PC-9 (cell line): ENCODE results near the gene SSMEM1. TPM values are rescaled to one million over a fixed set of nuclear protein-coding genes. Genes with fewer than 3 reads are reported as not detected.

Source experiments
- BruUV-seq: library from RNA; stranded (reverse); fragments of 400-500 nt; replicated peaks from 2 replicates; lab custom pipeline; 2021; lab: Mats Ljungman, UMichigan
- CTCF ChIA-PET: fragments of 300-600 bp; sonication (Branson Sonifier 250); formaldehyde crosslinking; loops from one replicate; lab custom pipeline; 2022; ENCODE audit warnings: antibody characterized with exemption; lab: Charles Lee
- POLR2A ChIA-PET: fragments of 300-600 bp; sonication (Branson Sonifier 250); formaldehyde crosslinking; loops from one replicate; lab custom pipeline; 2022; ENCODE audit warnings: antibody characterized with exemption; ENCODE audit not compliant: unreplicated experiment; lab: Charles Lee
- DNase-seq, 2 experiments: peaks; one replicate each; pipeline versions ENCODE4 v3.0.0 to v3.0.0-alpha.2; 2015 to 2022; ENCODE audit warnings: mixed read lengths in 1 of 2
- H2AFZ ChIP-seq: fragments of 200-600 bp; sonication (generic); 2 replicates; pipeline ENCODE4 v1.8.1; 2017; ENCODE audit warnings: antibody characterized with exemption
- H3F3A ChIP-seq: fragments of 200-600 bp; sonication (generic); 2 replicates; pipeline ENCODE4 v1.8.1; 2017; ENCODE audit warnings: antibody characterized with exemption, mild to moderate bottlenecking, low read depth; ENCODE audit not compliant: insufficient read depth
- H3K27ac ChIP-seq: fragments of 200-600 bp; sonication (generic); 2 replicates; pipeline ENCODE4 v1.6.1; 2016; ENCODE audit warnings: mixed run types
- H3K27me3 ChIP-seq: fragments of 200-600 bp; sonication (generic); 2 replicates; pipeline ENCODE4 v1.6.1; 2016; ENCODE audit warnings: low read depth, mixed run types; ENCODE audit not compliant: insufficient read depth
- H3K36me3 ChIP-seq: fragments of 200-600 bp; sonication (generic); 2 replicates; pipeline ENCODE4 v1.6.1; 2016; ENCODE audit warnings: low read depth, mixed run types
- H3K4me1 ChIP-seq: fragments of 200-600 bp; sonication (generic); replicated peaks from 2 replicates; pipeline ENCODE4 v1.6.1; 2016; ENCODE audit warnings: mixed run types; ENCODE audit not compliant: insufficient read depth
- H3K4me2 ChIP-seq: fragments of 200-600 bp; sonication (generic); 2 replicates; pipeline ENCODE4 v1.6.1; 2017; ENCODE audit warnings: mixed run types
- H3K4me3 ChIP-seq: fragments of 200-600 bp; sonication (generic); 2 replicates; pipeline ENCODE4 v1.6.1; 2016; ENCODE audit warnings: mixed run types
- H3K79me2 ChIP-seq: fragments of 200-600 bp; sonication (generic); 2 replicates; pipeline ENCODE4 v1.6.1; 2017; ENCODE audit warnings: low read depth, mixed run types
- H3K9me2 ChIP-seq: fragments of 200-600 bp; sonication (generic); 2 replicates; pipeline ENCODE4 v1.8.1; 2017; ENCODE audit warnings: mild to moderate bottlenecking; ENCODE audit not compliant: insufficient read depth
- H3K9me3 ChIP-seq: fragments of 200-600 bp; sonication (generic); 2 replicates; pipeline ENCODE4 v1.8.1; 2016; ENCODE audit warnings: low read depth; ENCODE audit not compliant: insufficient read depth
- H4K20me1 ChIP-seq: fragments of 200-600 bp; sonication (generic); 2 replicates; pipeline ENCODE4 v1.8.1; 2017; ENCODE audit not compliant: insufficient read depth
- CTCF ChIP-seq: fragments of 200-600 bp; sonication (generic); conservative IDR thresholded peaks from 2 replicates; pipeline ENCODE4 v1.6.1; 2017; ENCODE audit warnings: mixed run types, antibody characterized with exemption, mild to moderate bottlenecking, moderate library complexity
- EZH2 ChIP-seq: fragments of 200-600 bp; sonication (generic); IDR thresholded peaks from 2 replicates; pipeline ENCODE4 v1.8.0; 2017; ENCODE audit warnings: antibody characterized with exemption, low read depth
- intact Hi-C: fragments of 100-400 bp; cut with micrococcal nuclease; formaldehyde crosslinking; loops from one replicate; pipeline ENCODE4 v1.10.0; 2022; ENCODE audit not compliant: unreplicated experiment
- total RNA-seq: library from RNA; stranded (reverse); gene quantifications from 2 replicates; pipeline ENCODE4 v1.2.3, GENCODE V29; 2021

The SSMEM1 gene
- total RNA-seq, 1 experiment from 2014 or later: not detected

GRCh38 chr7:130197094-130197493, 10.6 kb upstream of the SSMEM1 start:
- BruUV-seq: no TSS peak
- DNase-seq: no peak
- Histone ChIP-seq H3K9me3 (no peaks in the 10 kb centered on the region), H2AFZ (no peak overlapping the region), H4K20me1 (no peaks in the 10 kb centered on the region; the same call in 1 of the 2 replicates), H3K4me2 (no peak overlapping the region), H3K9me2 (no peaks in the 10 kb centered on the region), H3K36me3 (peaks cover 43% of the 10 kb centered on the region), H3F3A (no peaks in the 10 kb centered on the region), H3K4me1 (no peaks in the 10 kb centered on the region), H3K27me3 (no peaks in the 10 kb centered on the region), H3K27ac (no peak overlapping the region), H3K79me2 (no peaks in the 10 kb centered on the region), H3K4me3 (no peak overlapping the region)
- ChIA-PET POLR2A (no interaction called here), CTCF (no interaction called here)
- intact Hi-C loops: no loop called here
- TF ChIP-seq CTCF (no peak), EZH2 (no peak)

DNA sequence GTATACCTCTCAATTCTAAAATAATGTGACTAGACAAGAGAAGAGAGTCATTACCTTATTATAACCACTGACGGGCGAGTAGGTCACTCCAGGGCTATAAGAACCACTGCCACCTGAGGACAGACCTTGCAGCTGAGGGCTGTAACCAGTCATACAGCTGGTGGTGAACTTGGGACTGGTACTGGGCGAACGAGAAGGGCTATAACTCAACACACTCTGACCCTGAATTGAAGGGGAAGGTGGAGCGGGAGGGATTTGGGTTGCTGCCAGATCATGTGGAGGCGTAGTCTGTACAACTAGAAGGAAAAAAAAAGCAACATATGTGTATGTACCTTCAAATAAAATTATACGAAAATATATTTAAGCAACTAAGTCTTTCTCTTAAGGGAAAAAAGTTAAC, 5.9 kb upstream of the SSMEM1 start:
- TF ChIP-seq EZH2: no peak
- no peak for TF ChIP-seq CTCF

DNA sequence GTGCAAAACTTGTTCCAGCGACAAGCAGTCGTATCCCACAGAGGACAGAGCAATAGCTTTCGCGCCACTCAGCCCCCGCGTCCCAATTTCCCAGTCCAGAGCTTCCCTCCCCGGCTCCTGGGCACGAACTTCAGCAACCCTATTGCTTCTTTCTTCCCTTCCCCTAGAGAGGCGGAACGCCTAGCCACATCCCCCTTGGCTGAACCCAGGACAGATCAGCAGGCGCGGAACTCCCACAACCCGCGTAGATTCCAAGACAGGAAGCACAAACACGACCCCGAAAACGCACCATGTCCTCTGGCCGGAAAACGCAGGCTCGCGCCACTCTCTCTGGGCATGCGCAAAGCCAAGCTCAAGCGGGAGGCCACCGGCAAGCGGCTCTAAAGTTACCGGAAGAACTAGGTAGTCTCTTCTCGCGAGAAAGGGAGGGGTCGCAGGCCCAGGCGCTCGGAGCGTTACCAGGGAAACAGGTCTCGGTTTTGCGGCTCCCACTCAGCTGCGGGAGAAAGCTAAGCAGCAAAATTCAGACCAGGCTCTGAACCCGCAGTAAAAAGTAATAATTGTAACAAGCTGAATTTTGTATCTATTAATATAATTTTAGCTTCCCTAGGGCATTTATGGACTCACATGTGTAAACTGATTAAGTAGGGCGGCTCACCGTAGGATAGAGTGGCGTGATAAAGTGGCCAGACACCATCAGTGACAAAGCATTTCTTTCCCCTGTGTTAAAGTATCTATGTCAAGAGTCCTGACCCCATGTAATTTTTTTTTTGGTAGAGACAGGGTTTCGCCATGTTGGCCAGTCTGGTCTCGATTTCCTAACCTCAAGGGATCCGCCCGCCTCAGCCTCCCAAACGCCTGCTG, 2.3 kb upstream of the SSMEM1 start, which contains the start of gene TMEM209:
Gene TMEM209 (minus strand): TSS at position 323 of the 864 bp plus-strand sequence. CDS start 31 bp downstream, at position 292.
- DNase-seq: peak; percentile 95 to 98
- Histone ChIP-seq H3F3A (peaks cover 33% of the 10 kb centered on the region), H2AFZ (peak within 1 kb of the TSS; percentile 85), H3K27me3 (no peaks in the 10 kb centered on the region), H3K36me3 (peaks cover 26% of the 10 kb centered on the region), H3K4me3 (peak within 1 kb of the TSS; percentile 63), H3K79me2 (peaks cover 15% of the 10 kb centered on the region), H3K9me2 (no peaks in the 10 kb centered on the region), H3K4me1 (peaks cover 23% of the 10 kb centered on the region), H3K27ac (peak within 1 kb of the TSS; percentile 84), H3K9me3 (no peaks in the 10 kb centered on the region), H4K20me1 (no peaks in the 10 kb centered on the region; the same call in 1 of the 2 replicates), H3K4me2 (peak within 1 kb of the TSS; percentile 63)
- CTCF ChIA-PET: interaction anchor here (1.0 kb wide), 1 partner anchor 553 kb away, joined by 3 read pairs; no protein-coding TSS in a partner anchor
- TSS peak; percentile 99 for BruUV-seq
- no peak for TF ChIP-seq CTCF
- no peak for TF ChIP-seq EZH2
- intact Hi-C loops: loop anchor here (1.0 to 2.0 kb wide), 4 partner anchors 135 to 284 kb away; partner anchors contain the start of genes CEP41 and KLHDC10
- POLR2A ChIA-PET: interaction anchor here (0.5 to 1.2 kb wide), 18 partner anchors 23 to 752 kb away, joined by 3 to 17 read pairs (median 4); partner anchors contain the start of genes CEP41 and CPA4

More for the DNA sequence above, 5.9 kb upstream of the SSMEM1 start:
- H4K20me1 ChIP-seq: no peaks in the 10 kb centered on the region; the same call in 1 of the 2 replicates
- intact Hi-C loops: no loop called here
- ChIA-PET CTCF (no interaction called here), POLR2A (no interaction called here)
- H2AFZ ChIP-seq: no peak overlapping the region
- H3K27ac ChIP-seq: no peak overlapping the region
- peaks cover 51% of the 10 kb centered on the region for H3K36me3 ChIP-seq
- no peaks in the 10 kb centered on the region for H3K9me2 ChIP-seq
- no TSS peak for BruUV-seq
- no peak for DNase-seq
- peaks cover 15% of the 10 kb centered on the region for H3K79me2 ChIP-seq
- no peak overlapping the region for H3K4me2 ChIP-seq
- peaks cover 23% of the 10 kb centered on the region for H3F3A ChIP-seq
- H3K9me3 ChIP-seq: no peaks in the 10 kb centered on the region
- no peak overlapping the region for H3K4me3 ChIP-seq
- H3K27me3 ChIP-seq: no peaks in the 10 kb centered on the region
- H3K4me1 ChIP-seq: peaks cover 19% of the 10 kb centered on the region
